B cell (primary cell): ENCODE data around the gene REC8. TPM values are rescaled to one million over a fixed set of nuclear protein-coding genes. Genes with fewer than 3 reads are reported as not detected.

Experiments used
- ATAC-seq: fragments of 200-7000 bp; cut with Tn5 transposase; one replicate; pipeline ENCODE4 v1.10.0; 2021; ENCODE audit warnings: low read depth, mild to moderate bottlenecking, moderate number of reproducible peaks, moderate library complexity
- CTCF ChIA-PET: fragments of 350-600 bp; sonication (Branson Sonifier 250); formaldehyde crosslinking; loops from one replicate; lab custom pipeline; 2021; ENCODE audit warnings: antibody characterized with exemption, inconsistent platforms; lab: Charles Lee
- POLR2A ChIA-PET: fragments of 350-600 bp; sonication (Branson Sonifier 250); formaldehyde crosslinking; loops from one replicate; lab custom pipeline; 2021; ENCODE audit warnings: antibody characterized with exemption; lab: Charles Lee
- DNase-seq: peaks from one replicate; pipeline ENCODE4 v3.0.0; 2013
- H2AFZ ChIP-seq: 2 replicates; pipeline ENCODE4 v1.6.1; 2012; ENCODE audit warnings: mild to moderate bottlenecking, low read depth, low read length; ENCODE audit not compliant: insufficient read depth, poor library complexity, severe bottlenecking
- H3K27ac ChIP-seq, 2 donors: 1 replicate in 1 of 2; 2 replicates in 1 of 2; pipeline ENCODE4 v1.5.1; 2012 to 2013; ENCODE audit warnings: low read length in 2 of 2, mild to moderate bottlenecking in 2 of 2, moderate library complexity in 1 of 2
- H3K27me3 ChIP-seq, 4 experiments: fragments of 200-600 bp in 1 of 4; sonication (generic) in 1 of 4; replicated peaks in 1 of 4; 1 replicate in 2 of 4; 2 replicates in 2 of 4; pipeline versions ENCODE4 v1.6.1 to v1.7.0; 2013 to 2016; ENCODE audit warnings: low read length in 3 of 4, mild to moderate bottlenecking in 2 of 4, mixed read lengths in 1 of 4, moderate library complexity in 1 of 4; ENCODE audit not compliant: insufficient read depth in 4 of 4, control insufficient read depth in 3 of 4; ENCODE audit errors: control extremely low read depth in 1 of 4
- H3K36me3 ChIP-seq, 2 experiments: replicated peaks in 1 of 2; 1 replicate in 1 of 2; 2 replicates in 1 of 2; pipeline versions ENCODE4 v1.6.1 to v1.7.1; 2013; ENCODE audit warnings: low read length in 1 of 2; ENCODE audit not compliant: insufficient read depth in 2 of 2, control insufficient read depth in 1 of 2; ENCODE audit errors: control extremely low read depth in 1 of 2, extremely low read depth in 1 of 2
- H3K4me1 ChIP-seq, 2 donors: fragments of 200-600 bp in 1 of 2; sonication (generic) in 1 of 2; 1 replicate in 1 of 2; 2 replicates in 1 of 2; pipeline versions ENCODE4 v1.5.1 to v1.6.1; 2013 to 2017; ENCODE audit warnings: low read length in 2 of 2; ENCODE audit not compliant: control insufficient read depth in 2 of 2, insufficient read depth in 2 of 2
- H3K4me2 ChIP-seq: replicated peaks from 2 replicates; pipeline ENCODE3; 2012; ENCODE audit warnings: mild to moderate bottlenecking, low read depth, low read length; ENCODE audit not compliant: poor library complexity, severe bottlenecking
- H3K4me3 ChIP-seq, 5 experiments: fragments of 200-600 bp in 1 of 5; sonication (generic) in 1 of 5; 1 replicate in 3 of 5; 2 replicates in 2 of 5; pipeline versions ENCODE4 v1.5.1 to v1.7.0; 2011 to 2016; ENCODE audit warnings: low read length in 4 of 5, mild to moderate bottlenecking in 4 of 5, low read depth in 2 of 5, control low read depth in 1 of 5, moderate library complexity in 1 of 5; ENCODE audit not compliant: insufficient read depth in 1 of 5; ENCODE audit errors: control extremely low read depth in 1 of 5, extremely low read depth in 1 of 5
- H3K79me2 ChIP-seq: fragments of 200-600 bp; sonication (generic); one replicate; pipeline ENCODE4 v1.6.0; 2016; ENCODE audit warnings: low read length; ENCODE audit not compliant: control insufficient read depth, insufficient read depth
- H3K9ac ChIP-seq: fragments of 200-600 bp; sonication (generic); 2 replicates; pipeline ENCODE4 v1.6.1; 2017; ENCODE audit warnings: mild to moderate bottlenecking, low read length, moderate library complexity
- H3K9me3 ChIP-seq, 3 donors: one replicate each; pipeline versions ENCODE4 v1.6.1 to v1.7.1; 2013; ENCODE audit warnings: low read length in 2 of 3; ENCODE audit not compliant: control insufficient read depth in 2 of 3, insufficient read depth in 1 of 3; ENCODE audit errors: control extremely low read depth in 1 of 3
- H4K20me1 ChIP-seq: 2 replicates; pipeline ENCODE4 v1.6.0; 2012; ENCODE audit warnings: mild to moderate bottlenecking, low read length; ENCODE audit not compliant: insufficient read depth, control insufficient read depth, poor library complexity, severe bottlenecking
- H3K27ac Mint-ChIP-seq: one replicate; pipeline ENCODE4 v1.8.0; 2021; ENCODE audit warnings: mixed read lengths
- H3K27me3 Mint-ChIP-seq: one replicate; pipeline ENCODE4 v1.8.0; 2021; ENCODE audit warnings: mixed read lengths
- H3K4me1 Mint-ChIP-seq: one replicate; pipeline ENCODE4 v1.8.0; 2021; ENCODE audit warnings: mixed read lengths
- H3K4me3 Mint-ChIP-seq: one replicate; pipeline ENCODE4 v1.8.0; 2021; ENCODE audit warnings: mixed read lengths
- H3K9me3 Mint-ChIP-seq: one replicate; pipeline ENCODE4 v1.8.0; 2022; ENCODE audit warnings: mixed read lengths; ENCODE audit not compliant: insufficient read depth
- CTCF ChIP-seq: fragments of 200-600 bp; IDR thresholded peaks from one replicate; pipeline ENCODE4 v1.8.0; 2022; ENCODE audit warnings: antibody characterized with exemption, mild to moderate bottlenecking
- EZH2 ChIP-seq: IDR thresholded peaks from 2 replicates; pipeline ENCODE4 v1.6.1; 2012; ENCODE audit warnings: borderline replicate concordance, low read depth, mild to moderate bottlenecking, moderate library complexity, low read length; ENCODE audit not compliant: insufficient read depth, poor library complexity, severe bottlenecking
- WGBS: methylation state at CpG from one replicate; pipeline ENCODE4 v1.1.5; 2013; ENCODE audit warnings: missing lambda C conversion rate; ENCODE audit not compliant: insufficient coverage; 5-methylcytosine and 5-hydroxymethylcytosine counted together
- intact Hi-C: fragments of 100-400 bp; cut with micrococcal nuclease; formaldehyde crosslinking; loops from one replicate; pipeline ENCODE4 v1.10.0; 2022
- polyA plus RNA-seq: library from polyadenylated mRNA; depleted of rRNA; stranded (reverse); fragments of >200 nt; gene quantifications from 2 replicates; pipeline ENCODE4 v1.2.3, GENCODE V29; 2012
- total RNA-seq, 2 donors: library from RNA; stranded (reverse); fragments of 120-200 nt in 1 of 2; gene quantifications; 1 replicate in 1 of 2; 2 replicates in 1 of 2; pipeline versions ENCODE4 v1.2.3 to v1.2.4, GENCODE V29; 2013 to 2022

The REC8 gene
- total and polyA plus RNA-seq, 2 donors (not counting 1 experiment from before 2014, with no cell fraction given): 34.0 to 62.1 TPM

DNA sequence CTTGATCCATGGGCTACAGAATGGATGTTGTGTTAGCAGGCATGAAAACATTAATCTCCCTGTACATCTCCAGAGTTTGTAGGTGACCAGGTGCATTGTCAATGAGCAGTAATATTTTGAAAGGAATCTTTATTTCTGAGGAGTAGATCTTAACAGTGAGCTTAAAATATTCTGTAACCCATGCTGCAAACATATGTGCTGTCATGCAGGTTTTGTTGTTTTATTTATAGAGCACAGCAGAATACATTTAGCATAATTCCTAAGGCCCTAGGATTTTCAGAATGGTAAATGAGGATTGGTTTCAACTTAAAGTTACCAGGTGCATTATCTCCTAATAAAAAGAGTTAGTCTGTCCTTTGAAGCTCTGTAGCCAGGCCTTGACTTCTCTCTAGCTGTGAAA, 44.9 kb upstream of the REC8 start:
- H3K9me3 ChIP-seq: no peaks in the 10 kb centered on the region
- DNase-seq (no peak), ATAC-seq (no peak)
- H3K27me3 ChIP-seq: no peaks in the 10 kb centered on the region
- H3K4me3 Mint-ChIP-seq: no peak overlapping the region
- no peak overlapping the region for H3K9ac ChIP-seq
- no peak overlapping the region for H2AFZ ChIP-seq
- no peak overlapping the region for H3K27ac ChIP-seq
- H3K4me1 Mint-ChIP-seq: peaks cover 35% of the 10 kb centered on the region
- H3K4me1 ChIP-seq: peaks cover 34 to 35% of the 10 kb centered on the region in 2 donors
- H3K36me3 ChIP-seq: peaks cover 3 to 10% of the 10 kb centered on the region in 2 experiments
- ChIA-PET POLR2A (interaction anchor here (1.2 kb wide), 1 partner anchor 9 kb away, joined by 3 read pairs; the partner anchor contains the start of gene PSME1), CTCF (interaction anchor here (1.1 to 1.6 kb wide), 5 partner anchors 9 to 153 kb away, joined by 3 to 5 read pairs (median 4); partner anchors contain the start of gene PSME1)
- H3K4me3 ChIP-seq: no peak overlapping the region
- no peak overlapping the region for H3K4me2 ChIP-seq
- H3K79me2 ChIP-seq: peaks cover 4% of the 10 kb centered on the region
- H3K9me3 Mint-ChIP-seq: no peaks in the 10 kb centered on the region
- intact Hi-C loops: no loop called here
- H3K27me3 Mint-ChIP-seq: no peaks in the 10 kb centered on the region
- no peak overlapping the region for H3K27ac Mint-ChIP-seq
- no peaks in the 10 kb centered on the region for H4K20me1 ChIP-seq
- TF ChIP-seq EZH2 (no peak), CTCF (no peak)

- ChIA-PET POLR2A (interaction anchor here (1.2 kb wide), 1 partner anchor 9 kb away, joined by 3 read pairs; the partner anchor contains the start of gene PSME1), CTCF (interaction anchor here (0.7 to 1.6 kb wide), 6 partner anchors 8 to 152 kb away, joined by 3 to 5 read pairs (median 4); partner anchors contain the start of gene PSME1)
- Histone ChIP-seq H3K79me2 (peaks cover 4% of the 10 kb centered on the region), H3K36me3 (peaks cover under 1 to 7% of the 10 kb centered on the region in 2 experiments), H3K27me3 (no peaks in the 10 kb centered on the region), H2AFZ (no peak overlapping the region), H4K20me1 (no peaks in the 10 kb centered on the region), H3K4me3 (no peak overlapping the region), H3K9ac (no peak overlapping the region), H3K9me3 (no peaks in the 10 kb centered on the region), H3K4me2 (peak overlapping the region; percentile 33), H3K4me1 (peaks cover 38 to 40% of the 10 kb centered on the region in 2 donors), H3K27ac (no peak overlapping the region)
- intact Hi-C loops: no loop called here
- Mint-ChIP-seq H3K9me3 (no peaks in the 10 kb centered on the region), H3K27me3 (no peaks in the 10 kb centered on the region), H3K4me1 (peaks cover 36% of the 10 kb centered on the region), H3K4me3 (no peak overlapping the region), H3K27ac (peak overlapping the region; percentile 6)
- WGBS: 88% methylated on average over 2 of the region's 2 CpGs
- DNase-seq (no peak), ATAC-seq (no peak)
- TF ChIP-seq EZH2 (no peak), CTCF (no peak)
These were observed 44.2 kb upstream of the REC8 start for GRCh38 chr14:24127673-24128072.
